GM18909 (cell line): ENCODE results near the gene EPB41L1.

ENCODE experiments used
- ATAC-seq: cut with Tn5 transposase; IDR thresholded peaks from one replicate; pipeline ENCODE4 v1.9.1; 2021; ENCODE audit warnings: mild to moderate bottlenecking; ENCODE audit not compliant: unreplicated experiment, poor library complexity

EPB41L1 gene

GRCh38 chr20:36216314-36217025 is 61.9 kb downstream of the EPB41L1 start:
- no peak for ATAC-seq

GRCh38 chr20:36217226-36217625 is 62.7 kb downstream of the EPB41L1 start:
- ATAC-seq, result no peak

GRCh38 chr20:36218380-36219064 is 64.0 kb downstream of the EPB41L1 start:
- no peak for ATAC-seq

- ATAC-seq, result no peak
These were observed 65.2 kb downstream of the EPB41L1 start for GRCh38 chr20:36219671-36220220.

- ATAC-seq, result no peak
These were observed 71.1 kb downstream of the EPB41L1 start for GRCh38 chr20:36225666-36226065.

- no peak for ATAC-seq
These were observed 74.2 kb downstream of the EPB41L1 start for GRCh38 chr20:36228770-36229169.

GRCh38 chr20:36230019-36230418 is 75.5 kb downstream of the EPB41L1 start:
- no peak for ATAC-seq

- no peak for ATAC-seq
These were observed 76.8 kb downstream of the EPB41L1 start for GRCh38 chr20:36231331-36231730.

GRCh38 chr20:36234771-36235320 is 80.3 kb downstream of the EPB41L1 start:
- no peak for ATAC-seq

- ATAC-seq, result peak; percentile 88
These were observed 81.6 kb downstream of the EPB41L1 start, which contains the start of gene AAR2 for GRCh38 chr20:36235892-36236785. Gene AAR2, plus strand, starts transcription at chr20:36236478. Its CDS starts 3,391 bp downstream, at chr20:36239869.

GRCh38 chr20:36236786-36237121 is 82.2 kb downstream of the EPB41L1 start:
- ATAC-seq, result no peak

GRCh38 chr20:36237477-36237876 is 82.9 kb downstream of the EPB41L1 start:
- ATAC-seq, result no peak

- no peak for ATAC-seq
These were observed 83.6 kb downstream of the EPB41L1 start for GRCh38 chr20:36238153-36238552.

GRCh38 chr20:36238760-36239159 is 84.2 kb downstream of the EPB41L1 start:
- no peak for ATAC-seq

- ATAC-seq, result no peak
These were observed 85.5 kb downstream of the EPB41L1 start for GRCh38 chr20:36240076-36240475.

GRCh38 chr20:36241678-36242077 is 87.1 kb downstream of the EPB41L1 start:
- no peak for ATAC-seq

- no peak for ATAC-seq
These were observed 89.2 kb downstream of the EPB41L1 start for GRCh38 chr20:36243726-36244125.

- ATAC-seq, result no peak
These were observed 91.9 kb downstream of the EPB41L1 start for GRCh38 chr20:36246401-36246800.

GRCh38 chr20:36248836-36249235 is 94.3 kb downstream of the EPB41L1 start:
- ATAC-seq, result no peak

GRCh38 chr20:36249450-36249849 is 94.9 kb downstream of the EPB41L1 start:
- ATAC-seq, result no peak
